Measurements from ENCODE around the gene LSAMP. TPM values are rescaled to one million over a fixed set of nuclear protein-coding genes. Genes with fewer than 3 reads are reported as not detected.
"Not testable (repeated sequence)": the region's sequence is repeated elsewhere in the genome, so short reads cannot be mapped to it uniquely, and the experiment has no call there.

The LSAMP gene
- total RNA-seq, 1 experiment from 2014 or later = 0.15 TPM

DNA sequence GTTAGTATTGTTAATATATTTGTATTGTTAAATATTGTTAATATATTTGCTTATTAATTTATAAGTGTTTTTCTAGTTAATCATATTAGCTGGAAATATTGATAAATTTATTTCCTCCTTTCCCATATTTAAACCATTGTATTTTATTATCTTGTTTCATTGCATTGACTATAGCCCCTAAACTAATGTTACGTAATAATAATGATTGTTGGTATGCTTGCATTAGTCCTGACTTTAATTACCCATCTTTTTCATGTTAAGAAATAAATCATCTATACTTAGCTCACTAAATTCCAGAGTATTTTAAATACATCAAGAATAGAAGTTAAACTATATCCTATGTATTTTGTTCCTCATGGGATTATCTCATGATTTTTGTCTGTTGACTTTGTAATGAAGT, 368.2 kb downstream of the LSAMP start:
- ATAC-seq (no peak), DNase-seq (no peak)
- Histone ChIP-seq H3K4me2 (ENCODE audit: low read length) (no peak overlapping the region), H3K4me3 (ENCODE audit: low read length) (no peak overlapping the region), H4K20me1 (ENCODE audit: low read length) (no peaks in the 10 kb centered on the region), H3K4me1 (ENCODE audit: insufficient read depth, low read length) (no peaks in the 10 kb centered on the region), H3K9ac (ENCODE audit: low read length) (no peak overlapping the region), H3K27ac (ENCODE audit: low read length) (no peak overlapping the region), H2AFZ (ENCODE audit: low read length) (no peak overlapping the region), H3K9me3 (ENCODE audit: low read length) (no peaks in the 10 kb centered on the region), H3K79me2 (ENCODE audit: low read length) (no peaks in the 10 kb centered on the region), H3F3A (ENCODE audit: low read length, unreplicated experiment) (no peaks in the 10 kb centered on the region), H3K9me2 (replicated peaks; ENCODE audit: low read length) (no peaks in the 10 kb centered on the region), H3K27me3 (ENCODE audit: low read length) (no peaks in the 10 kb centered on the region), H3K36me3 (ENCODE audit: low read depth, low read length) (no peaks in the 10 kb centered on the region)
- intact Hi-C loops (cut with micrococcal nuclease) = no loop called here
- no TSS peak for BruUV-seq (replicated peaks)
- ChIA-PET CTCF (no interaction called here), POLR2A (ENCODE audit: unreplicated experiment) (no interaction called here)
- TF ChIP-seq, protein P1, sequence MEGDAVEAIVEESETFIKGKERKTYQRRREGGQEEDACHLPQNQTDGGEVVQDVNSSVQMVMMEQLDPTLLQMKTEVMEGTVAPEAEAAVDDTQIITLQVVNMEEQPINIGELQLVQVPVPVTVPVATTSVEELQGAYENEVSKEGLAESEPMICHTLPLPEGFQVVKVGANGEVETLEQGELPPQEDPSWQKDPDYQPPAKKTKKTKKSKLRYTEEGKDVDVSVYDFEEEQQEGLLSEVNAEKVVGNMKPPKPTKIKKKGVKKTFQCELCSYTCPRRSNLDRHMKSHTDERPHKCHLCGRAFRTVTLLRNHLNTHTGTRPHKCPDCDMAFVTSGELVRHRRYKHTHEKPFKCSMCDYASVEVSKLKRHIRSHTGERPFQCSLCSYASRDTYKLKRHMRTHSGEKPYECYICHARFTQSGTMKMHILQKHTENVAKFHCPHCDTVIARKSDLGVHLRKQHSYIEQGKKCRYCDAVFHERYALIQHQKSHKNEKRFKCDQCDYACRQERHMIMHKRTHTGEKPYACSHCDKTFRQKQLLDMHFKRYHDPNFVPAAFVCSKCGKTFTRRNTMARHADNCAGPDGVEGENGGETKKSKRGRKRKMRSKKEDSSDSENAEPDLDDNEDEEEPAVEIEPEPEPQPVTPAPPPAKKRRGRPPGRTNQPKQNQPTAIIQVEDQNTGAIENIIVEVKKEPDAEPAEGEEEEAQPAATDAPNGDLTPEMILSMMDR (conservative IDR thresholded peaks at IDR 0.05; ENCODE audit: low read depth, low read length) = no peak
- no peak for TF ChIP-seq EZH2 (IDR thresholded peaks at IDR 0.05; ENCODE audit: low read length, unreplicated experiment)
- TF ChIP-seq EZH2phosphoT487 (IDR thresholded peaks at IDR 0.05; ENCODE audit: borderline replicate concordance, low read length) = no peak

DNA sequence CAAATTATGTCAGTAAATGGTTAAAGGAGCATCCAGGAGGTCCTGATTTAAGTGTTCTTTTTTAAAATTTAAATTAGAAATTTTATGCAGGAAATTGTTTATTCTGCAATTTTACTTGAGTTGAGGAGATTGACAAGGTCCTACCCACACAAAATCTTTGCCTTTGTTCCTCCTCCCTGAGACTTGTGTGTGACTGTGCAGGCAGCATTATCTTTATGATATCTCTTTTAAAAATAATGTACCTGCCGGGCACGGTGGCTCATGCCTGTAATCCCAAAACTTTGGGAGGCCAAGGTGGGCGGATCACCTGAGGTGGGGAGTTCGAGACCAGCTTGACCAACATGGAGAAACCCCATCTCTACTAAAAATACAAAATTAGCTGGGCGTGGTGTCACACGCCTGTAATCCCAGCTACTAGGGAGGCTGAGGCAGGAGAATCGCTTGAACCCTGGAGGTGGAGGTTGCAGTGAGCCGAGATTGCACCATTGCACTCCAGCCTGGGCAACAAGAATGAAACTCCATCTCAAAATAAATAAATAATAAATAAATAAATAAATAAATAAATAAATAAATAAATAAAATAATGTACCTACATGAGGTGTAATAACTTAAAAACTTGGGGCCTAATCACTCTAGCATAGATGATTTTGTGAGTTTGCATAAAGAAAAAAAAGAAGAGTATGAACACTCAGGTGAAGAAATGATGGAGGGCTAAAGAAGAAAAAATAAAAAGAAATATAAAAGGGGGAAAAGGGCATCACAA, 374.6 kb downstream of the LSAMP start:
- H3K4me2 ChIP-seq (ENCODE audit: low read length); H3K9ac ChIP-seq (ENCODE audit: low read length); ATAC-seq; H3K36me3 ChIP-seq (ENCODE audit: low read depth, low read length); H4K20me1 ChIP-seq (ENCODE audit: low read length); DNase-seq; H3F3A ChIP-seq (ENCODE audit: low read length, unreplicated experiment); H2AFZ ChIP-seq (ENCODE audit: low read length); BruUV-seq (replicated peaks); H3K4me3 ChIP-seq (ENCODE audit: low read length); H3K9me2 ChIP-seq (replicated peaks; ENCODE audit: low read length); H3K27me3 ChIP-seq (ENCODE audit: low read length); H3K27ac ChIP-seq (ENCODE audit: low read length); H3K4me1 ChIP-seq (ENCODE audit: insufficient read depth, low read length); H3K9me3 ChIP-seq (ENCODE audit: low read length); H3K79me2 ChIP-seq (ENCODE audit: low read length); intact Hi-C loops (cut with micrococcal nuclease): not testable (repeated sequence)
- ChIA-PET POLR2A (ENCODE audit: unreplicated experiment) (interaction anchor here (0.7 kb wide), 1 partner anchor 236 kb away, joined by 6 read pairs; no protein-coding TSS in a partner anchor), CTCF (interaction anchor here (0.6 kb wide), 1 partner anchor 249 kb away, joined by 5 read pairs; no protein-coding TSS in a partner anchor)

DNA sequence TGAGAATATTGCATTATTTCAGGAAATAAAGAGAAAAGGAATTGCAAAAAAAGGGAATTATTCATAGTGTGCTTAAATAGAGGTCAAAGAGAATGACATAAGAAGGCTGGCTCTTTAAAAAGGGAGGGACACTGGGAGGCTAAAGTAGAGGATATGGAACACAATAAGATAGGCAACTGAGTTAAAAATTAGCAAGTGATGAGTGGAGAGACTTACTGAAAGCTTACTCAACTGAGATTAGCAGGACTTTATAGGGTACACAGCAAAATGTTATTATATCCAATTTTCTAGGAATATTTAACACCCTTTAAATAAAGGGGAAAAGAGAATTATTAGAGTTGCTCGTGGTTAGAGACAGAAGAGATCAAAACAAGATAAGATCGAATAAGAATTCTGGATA, 375.2 kb downstream of the LSAMP start:
- Histone ChIP-seq H3F3A (ENCODE audit: low read length, unreplicated experiment) (no peaks in the 10 kb centered on the region), H3K4me2 (ENCODE audit: low read length) (no peak overlapping the region), H3K79me2 (ENCODE audit: low read length) (no peaks in the 10 kb centered on the region), H3K36me3 (ENCODE audit: low read depth, low read length) (no peaks in the 10 kb centered on the region), H3K9me2 (replicated peaks; ENCODE audit: low read length) (no peaks in the 10 kb centered on the region), H3K4me1 (ENCODE audit: insufficient read depth, low read length) (no peaks in the 10 kb centered on the region), H3K27ac (ENCODE audit: low read length) (no peak overlapping the region), H3K9me3 (ENCODE audit: low read length) (no peaks in the 10 kb centered on the region), H3K9ac (ENCODE audit: low read length) (no peak overlapping the region), H3K27me3 (ENCODE audit: low read length) (no peaks in the 10 kb centered on the region), H4K20me1 (ENCODE audit: low read length) (no peaks in the 10 kb centered on the region), H2AFZ (ENCODE audit: low read length) (no peak overlapping the region), H3K4me3 (ENCODE audit: low read length) (no peak overlapping the region)
- CTCF ChIA-PET = no interaction called here
- intact Hi-C loops (cut with micrococcal nuclease) = no loop called here
- TF ChIP-seq, protein P1 (conservative IDR thresholded peaks at IDR 0.05; ENCODE audit: low read depth, low read length) = no peak
- TF ChIP-seq EZH2phosphoT487 (IDR thresholded peaks at IDR 0.05; ENCODE audit: borderline replicate concordance, low read length) = no peak
- no TSS peak for BruUV-seq (replicated peaks)
- ATAC-seq (no peak), DNase-seq (no peak)
- POLR2A ChIA-PET (ENCODE audit: unreplicated experiment) = no interaction called here

All from PC-3 (cell line).